GM18502 (cell line): ENCODE measurements around the gene NR2F1-AS1.
"Not testable (repeated sequence)": the region's sequence is repeated elsewhere in the genome, so short reads cannot be mapped to it uniquely, and the experiment has no call there.

Experiments
- ATAC-seq: cut with Tn5 transposase; IDR thresholded peaks from one replicate; pipeline ENCODE4 v1.9.1; 2021; ENCODE audit warnings: mild to moderate bottlenecking; ENCODE audit not compliant: unreplicated experiment, poor library complexity

The NR2F1-AS1 gene

DNA sequence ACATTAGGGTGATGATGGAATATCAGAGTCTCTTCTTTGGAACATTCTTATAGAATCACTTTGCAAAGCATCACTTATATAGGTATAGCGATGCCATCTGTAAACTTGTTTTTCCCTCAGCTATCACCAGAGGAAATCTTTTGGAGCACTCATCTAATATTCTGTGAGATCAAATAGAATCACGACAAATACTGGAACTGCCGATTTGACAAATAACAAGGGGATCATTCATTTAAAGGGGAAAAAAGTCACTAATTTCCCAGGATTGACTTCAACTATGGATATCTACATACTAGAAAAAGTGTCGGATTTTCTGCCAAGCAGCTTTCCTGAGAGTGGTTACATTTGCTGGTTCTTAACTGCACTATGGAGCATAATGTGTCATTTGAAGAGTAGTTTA lies 178.6 kb downstream of the NR2F1-AS1 start:
- ATAC-seq, result no peak

- ATAC-seq, result no peak
Observed at GRCh38 chr5:93401634-93402213, 179.3 kb downstream of the NR2F1-AS1 start.

DNA sequence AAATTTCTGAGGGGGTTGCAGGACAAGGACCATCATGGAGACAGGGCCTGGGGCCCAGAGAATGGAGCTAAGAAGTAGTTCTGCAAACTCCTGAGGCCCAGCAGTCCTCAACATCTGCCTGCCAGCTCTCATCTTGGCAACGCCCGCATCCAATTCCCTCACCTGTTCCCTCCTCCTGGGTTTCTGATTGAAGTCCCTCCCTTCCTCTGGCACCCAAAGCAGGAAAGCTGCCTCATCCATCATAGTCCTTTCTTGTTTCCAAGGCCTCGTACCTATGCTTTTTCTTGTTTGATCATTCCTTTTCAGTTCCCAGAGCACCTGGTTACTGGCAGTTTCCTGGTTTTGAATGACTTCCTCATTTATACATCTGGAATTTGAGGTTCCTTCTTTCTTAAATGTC lies 181.3 kb downstream of the NR2F1-AS1 start:
- no peak for ATAC-seq

GRCh38 chr5:93395971-93396379 lies 185.0 kb downstream of the NR2F1-AS1 start:
- no peak for ATAC-seq

DNA sequence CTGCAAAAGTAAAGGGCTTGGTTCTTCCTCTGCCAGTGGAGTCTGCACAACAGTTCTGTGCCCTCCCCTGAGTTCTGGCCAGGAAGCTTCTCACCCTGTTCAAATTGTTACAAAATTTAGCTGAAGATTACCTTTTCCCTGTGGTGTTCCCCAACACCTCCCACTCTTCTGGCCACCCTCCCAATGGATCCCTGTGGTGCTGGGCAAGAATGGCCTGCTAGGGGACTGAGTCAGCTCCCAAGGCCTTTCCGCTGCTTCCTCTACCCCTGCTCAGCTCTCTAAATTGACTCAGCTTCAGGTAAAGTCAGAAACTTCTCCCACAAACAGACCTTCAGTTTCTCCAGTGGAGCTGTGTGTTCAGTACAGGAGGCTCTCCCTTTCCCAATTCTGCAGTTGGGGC lies 186.0 kb downstream of the NR2F1-AS1 start:
- ATAC-seq, result no peak

GRCh38 chr5:93394301-93394700 lies 186.7 kb downstream of the NR2F1-AS1 start:
- no peak for ATAC-seq

DNA sequence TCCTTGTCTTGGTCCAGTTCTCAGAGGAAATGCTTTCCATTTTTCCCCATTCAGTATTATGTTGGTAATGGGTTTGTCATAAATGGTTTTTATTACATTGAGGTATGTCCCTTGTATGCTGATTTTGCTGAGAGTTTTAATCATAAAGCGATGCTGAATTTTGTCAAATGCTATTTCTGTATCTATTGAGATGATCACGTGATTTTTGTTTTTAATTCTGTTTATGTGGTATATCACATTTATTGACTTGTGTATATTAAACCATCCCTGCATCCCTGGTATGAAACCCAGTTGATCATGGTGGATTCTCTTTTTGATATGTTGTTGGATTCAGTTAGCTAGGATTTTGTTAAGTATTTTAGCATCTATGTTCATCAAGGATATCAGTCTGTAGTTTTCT lies 189.8 kb downstream of the NR2F1-AS1 start:
- not testable (repeated sequence) for ATAC-seq

DNA sequence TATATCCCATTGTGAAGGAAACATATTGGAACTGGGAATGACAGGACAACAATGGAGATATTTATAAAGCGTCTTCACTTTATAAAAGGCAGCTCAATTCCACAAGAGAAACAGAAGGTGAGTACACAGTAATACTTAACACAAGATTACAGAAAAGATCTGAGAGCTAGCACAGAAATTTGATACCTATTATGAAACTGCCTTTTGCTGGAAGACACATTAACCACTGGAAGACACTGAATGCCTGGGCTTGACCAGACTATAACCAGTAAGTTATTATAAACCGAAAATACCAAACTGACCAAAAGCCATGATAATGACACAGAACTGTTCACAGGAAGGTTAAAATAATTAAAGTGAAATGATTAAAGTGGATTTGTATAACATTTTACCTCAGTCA lies 195.4 kb downstream of the NR2F1-AS1 start:
- no peak for ATAC-seq

DNA sequence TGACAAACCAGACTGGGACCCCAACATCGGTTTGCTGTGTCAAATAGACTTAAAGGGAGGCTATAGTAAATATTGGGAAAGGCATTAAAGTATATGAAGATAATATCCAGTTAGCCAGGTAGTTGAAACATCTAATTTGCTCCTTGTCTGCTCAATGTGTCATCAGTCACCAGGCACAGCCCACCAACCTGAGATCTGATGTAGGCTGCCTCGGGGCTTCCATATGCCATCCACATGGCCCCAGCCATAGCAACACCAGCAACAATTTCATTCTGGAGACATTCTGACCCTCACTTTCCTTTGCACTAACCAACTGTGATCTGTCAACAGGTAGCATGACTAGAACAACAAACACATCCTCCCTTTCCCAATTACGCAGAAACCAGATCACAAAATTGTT lies 196.0 kb downstream of the NR2F1-AS1 start:
- ATAC-seq, result no peak

DNA sequence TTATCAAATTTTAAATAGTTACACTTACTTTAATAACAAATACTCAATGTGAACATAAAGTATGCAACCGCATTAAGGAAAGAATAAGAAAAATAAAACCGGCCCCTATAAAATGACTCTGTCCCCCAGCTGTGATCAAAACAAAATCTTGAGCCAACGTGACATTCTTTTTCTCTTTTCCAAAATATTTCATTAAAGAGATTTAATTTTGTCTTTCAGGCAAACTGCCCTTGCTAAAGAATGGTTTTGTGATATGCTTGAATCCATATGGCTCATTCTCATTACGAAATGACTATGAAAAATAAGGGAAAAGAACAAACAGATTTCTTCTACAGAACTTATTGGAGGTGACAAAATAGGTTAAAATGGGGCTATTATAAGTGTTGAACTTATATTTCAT lies 197.0 kb downstream of the NR2F1-AS1 start:
- ATAC-seq, result no peak

GRCh38 chr5:93382188-93382825 lies 198.7 kb downstream of the NR2F1-AS1 start:
- ATAC-seq, result no peak

- no peak for ATAC-seq
Observed at GRCh38 chr5:93381057-93381456, 200.0 kb downstream of the NR2F1-AS1 start.

DNA sequence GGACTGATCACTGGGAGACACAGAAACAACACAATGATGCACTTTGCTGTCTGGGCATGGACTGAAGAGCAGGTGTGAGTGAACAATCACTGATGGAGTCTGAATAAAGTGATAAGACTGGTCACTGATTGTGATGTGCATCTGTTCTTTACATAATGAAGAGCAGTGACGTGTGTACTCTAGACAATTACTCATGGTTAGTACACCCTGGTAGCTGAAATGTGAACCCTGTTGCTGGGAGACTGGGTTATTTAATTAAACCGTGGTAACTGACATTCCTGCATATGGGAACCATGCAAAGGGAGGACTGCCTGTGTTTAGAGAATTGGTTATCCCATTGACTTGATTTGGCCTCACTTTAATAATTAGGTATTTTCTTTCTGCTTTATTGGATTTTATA lies 202.9 kb downstream of the NR2F1-AS1 start:
- no peak for ATAC-seq

DNA sequence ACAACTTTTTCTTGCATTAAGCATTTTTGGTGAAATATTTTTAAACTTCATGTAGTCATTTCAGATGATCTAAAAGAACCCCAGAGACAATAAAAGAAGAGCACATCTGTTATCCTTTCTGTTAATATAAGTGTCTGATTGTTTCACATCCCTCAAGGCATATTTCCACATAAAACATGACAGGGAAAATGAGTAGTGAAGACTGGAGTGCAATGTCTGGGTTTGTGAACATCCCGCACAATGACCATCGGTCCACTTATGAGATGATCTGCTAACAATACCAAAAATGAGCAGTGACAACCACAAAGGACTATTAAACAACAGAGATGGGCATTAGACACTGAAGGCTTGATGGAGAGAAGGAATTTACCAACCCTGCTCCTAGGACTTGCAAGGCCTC lies 209.1 kb downstream of the NR2F1-AS1 start:
- no peak for ATAC-seq

- no peak for ATAC-seq
Observed at GRCh38 chr5:93364378-93364777, 216.6 kb downstream of the NR2F1-AS1 start.

DNA sequence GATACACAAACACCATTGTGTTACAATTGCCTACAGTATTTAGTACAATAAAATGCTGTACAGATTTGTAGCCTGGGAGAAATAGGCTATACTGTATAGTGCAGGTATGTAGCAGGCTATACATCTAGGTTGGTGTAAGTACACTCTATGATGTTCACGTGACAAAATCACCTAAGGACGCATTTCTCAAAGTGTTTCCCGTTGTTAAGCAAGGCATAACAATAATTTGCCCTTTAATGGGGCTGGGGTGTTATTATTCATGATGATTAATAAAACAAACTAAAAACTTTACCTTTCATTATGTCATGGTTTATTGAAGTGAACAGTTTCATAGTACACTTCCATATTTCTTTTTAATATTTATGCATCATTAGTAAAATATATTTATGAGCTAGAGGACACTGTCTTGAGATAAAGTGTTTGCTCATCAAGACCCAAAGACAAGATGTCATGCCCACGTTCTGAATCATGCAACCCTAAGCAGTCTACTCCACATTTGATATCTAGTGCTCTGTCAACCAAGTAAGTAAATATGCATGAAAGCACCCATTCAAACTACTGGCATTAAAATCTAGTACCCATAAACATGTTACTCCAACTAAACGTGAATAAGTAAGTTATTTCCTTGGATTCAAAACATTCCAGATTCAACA lies 220.5 kb downstream of the NR2F1-AS1 start:
- no peak for ATAC-seq

- no peak for ATAC-seq
Observed at GRCh38 chr5:93359960-93360305, 221.1 kb downstream of the NR2F1-AS1 start.
